ENCODE data around the gene GLA.

Gene GLA

DNA sequence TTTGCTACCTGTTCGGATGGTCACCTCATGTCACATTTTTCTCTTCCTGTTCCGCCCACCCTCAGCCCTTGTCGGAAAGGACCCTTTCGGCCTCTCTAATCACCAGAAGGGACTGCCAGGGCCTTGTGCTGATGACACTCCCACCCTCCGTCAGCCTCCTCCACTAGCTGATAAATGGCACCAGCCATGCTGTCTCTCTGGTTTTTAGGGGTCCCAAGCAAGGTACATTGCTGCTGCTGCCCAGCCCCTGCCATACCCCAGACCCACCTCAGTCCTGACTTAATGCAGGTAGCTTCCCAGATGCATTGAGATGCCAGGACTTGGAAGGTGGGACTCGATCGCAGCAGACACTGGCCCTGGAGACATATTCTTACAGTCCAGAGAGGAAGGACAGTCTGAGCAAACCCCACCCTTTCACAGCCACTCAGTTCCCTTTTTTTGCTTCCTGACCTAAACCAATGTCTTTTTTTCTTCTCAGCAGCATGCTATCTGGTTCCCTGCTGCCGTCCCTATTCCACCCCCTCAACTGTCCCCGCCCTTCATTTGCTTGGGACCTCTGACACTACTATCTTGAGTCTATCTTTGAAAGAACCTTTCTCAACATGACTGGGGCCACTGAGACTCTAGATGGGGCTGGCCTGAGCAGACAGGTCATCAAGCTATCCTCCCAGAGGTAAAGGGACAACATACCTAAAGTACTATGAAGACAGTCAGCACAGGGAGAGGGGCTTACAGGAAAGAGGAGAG, 21.8 kb downstream of the GLA start, which contains the start of gene BTK:
TSS of gene BTK (minus strand) at position 397 of the 747 bp plus-strand sequence. CDS start 10,907 bp downstream, outside the sequence.
- Histone ChIP-seq H3K4me3 (ENCODE audit: low read length in 2 of 2) (peak within 1 kb of the TSS; percentile 17 to 57), H3K9ac (ENCODE audit: low read depth in 1 of 2, low read length in 2 of 2) (peak within 1 kb of the TSS in 1 of 2 donors; percentile 14), H3K27me3 (ENCODE audit: control insufficient read depth in 2 of 2, insufficient read depth in 2 of 2, low read length in 2 of 2) (no peaks in the 10 kb centered on the region), H3K36me3 (ENCODE audit: control insufficient read depth in 2 of 2, insufficient read depth in 2 of 2, low read length in 2 of 2) (no peaks in the 10 kb centered on the region), H3K9me3 (ENCODE audit: control insufficient read depth in 2 of 2, low read length in 2 of 2) (no peaks in the 10 kb centered on the region), H3K27ac (ENCODE audit: low read depth in 2 of 2, low read length in 2 of 2) (peak within 1 kb of the TSS in 1 of 2 donors; percentile 50), H3K4me1 (ENCODE audit: control insufficient read depth in 2 of 2, insufficient read depth in 2 of 2, low read length in 2 of 2) (no peaks in the 10 kb centered on the region)

DNA sequence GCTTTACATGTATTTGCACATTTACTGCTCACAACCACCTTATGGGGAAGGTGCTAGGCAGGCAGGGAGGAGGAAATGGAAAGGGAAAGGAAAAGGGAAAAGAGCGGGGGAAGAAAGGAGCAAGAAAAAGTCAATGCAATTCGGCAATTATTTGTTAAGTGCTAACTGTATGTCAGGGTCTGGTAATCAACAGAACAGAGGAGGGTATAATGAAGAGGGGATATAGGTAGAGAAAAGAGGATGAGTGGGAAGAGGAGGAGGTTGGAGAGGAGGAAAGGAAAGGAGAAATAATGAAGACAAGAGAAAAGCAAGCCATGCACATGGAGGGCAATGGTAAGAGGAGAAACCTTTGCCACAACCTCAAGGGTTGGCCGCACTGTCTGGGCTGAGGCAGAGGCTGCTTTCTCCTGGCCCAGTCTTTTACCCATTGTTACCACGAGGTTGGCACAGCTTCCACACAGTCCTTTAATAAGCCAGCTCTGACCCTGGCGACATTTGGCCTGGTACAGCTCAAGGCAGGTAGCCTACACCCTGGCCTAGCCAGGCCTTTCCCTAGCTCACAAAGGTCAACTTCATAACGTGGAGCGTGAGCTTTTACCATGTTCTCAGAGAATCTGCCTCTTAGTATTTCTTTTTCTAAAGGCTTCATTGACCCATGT, 22.6 kb downstream of the GLA start:
- no peaks in the 10 kb centered on the region for H3K36me3 ChIP-seq (ENCODE audit: control insufficient read depth in 2 of 2, insufficient read depth in 2 of 2, low read length in 2 of 2)
- no peaks in the 10 kb centered on the region for H3K9me3 ChIP-seq (ENCODE audit: control insufficient read depth in 2 of 2, low read length in 2 of 2)
- peak overlapping the region in 1 of 2 donors; percentile 57 for H3K4me3 ChIP-seq (ENCODE audit: low read length in 2 of 2)
- no peak overlapping the region for H3K9ac ChIP-seq (ENCODE audit: low read depth in 1 of 2, low read length in 2 of 2)
- H3K4me1 ChIP-seq (ENCODE audit: control insufficient read depth in 2 of 2, insufficient read depth in 2 of 2, low read length in 2 of 2), result no peaks in the 10 kb centered on the region
- H3K27me3 ChIP-seq (ENCODE audit: control insufficient read depth in 2 of 2, insufficient read depth in 2 of 2, low read length in 2 of 2), result no peaks in the 10 kb centered on the region
- peak overlapping the region in 1 of 2 donors; percentile 50 for H3K27ac ChIP-seq (ENCODE audit: low read depth in 2 of 2, low read length in 2 of 2)

DNA sequence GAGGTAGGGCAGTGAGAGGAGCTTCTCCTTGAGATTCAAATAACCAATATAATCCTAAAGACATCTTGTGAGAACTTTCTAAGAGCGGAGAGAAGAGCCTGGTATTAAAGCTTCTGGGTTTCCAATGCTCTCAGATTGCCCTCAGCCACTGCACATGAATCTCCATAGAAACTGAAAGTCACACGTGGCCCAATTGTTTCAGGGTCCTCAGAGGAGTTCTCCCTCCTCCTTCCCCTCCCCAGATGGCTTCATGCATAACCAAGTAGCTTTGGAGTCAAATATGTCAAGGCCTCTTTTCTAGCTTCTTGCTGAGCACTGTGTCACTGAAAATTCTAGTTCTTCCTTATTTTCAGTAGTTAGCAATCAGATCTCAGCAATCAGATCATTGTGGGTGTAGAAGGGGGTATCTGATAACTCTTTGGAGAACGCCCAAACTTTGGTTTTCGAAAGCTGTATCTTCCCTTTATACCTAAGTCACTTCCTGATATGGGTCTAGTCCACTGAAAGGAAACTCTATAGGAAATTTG, 24.0 kb downstream of the GLA start:
- Histone ChIP-seq H3K4me1 (ENCODE audit: control insufficient read depth in 2 of 2, insufficient read depth in 2 of 2, low read length in 2 of 2) (no peaks in the 10 kb centered on the region), H3K27me3 (ENCODE audit: control insufficient read depth in 2 of 2, insufficient read depth in 2 of 2, low read length in 2 of 2) (peaks cover 0 to 5% of the 10 kb centered on the region in 2 donors), H3K4me3 (ENCODE audit: low read length in 2 of 2) (peak overlapping the region in 1 of 2 donors; percentile 13), H3K36me3 (ENCODE audit: control insufficient read depth in 2 of 2, insufficient read depth in 2 of 2, low read length in 2 of 2) (no peaks in the 10 kb centered on the region), H3K9ac (ENCODE audit: low read depth in 1 of 2, low read length in 2 of 2) (no peak overlapping the region), H3K27ac (ENCODE audit: low read depth in 2 of 2, low read length in 2 of 2) (no peak overlapping the region), H3K9me3 (ENCODE audit: control insufficient read depth in 2 of 2, low read length in 2 of 2) (no peaks in the 10 kb centered on the region)

DNA sequence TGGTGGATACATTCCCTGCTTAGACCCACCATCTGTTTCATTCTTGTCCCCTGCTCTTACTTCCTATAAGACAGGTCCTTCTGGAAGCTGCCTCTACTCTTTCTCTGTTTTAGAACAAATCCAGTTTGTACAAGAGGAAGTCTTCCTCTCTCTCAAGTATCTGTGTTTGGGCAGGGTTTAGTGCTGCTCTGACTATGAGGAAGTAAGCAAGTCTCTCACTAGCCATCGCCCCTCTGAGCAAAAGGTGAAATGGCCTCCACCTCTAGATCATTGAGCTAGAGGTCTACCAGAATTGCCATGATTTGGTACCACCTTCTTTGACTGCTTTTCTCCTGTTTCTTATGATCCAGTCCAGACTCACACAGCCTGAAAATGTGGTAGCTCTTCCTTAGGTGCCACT, 30.2 kb downstream of the GLA start:
- Histone ChIP-seq H3K36me3 (ENCODE audit: control insufficient read depth in 2 of 2, insufficient read depth in 2 of 2, low read length in 2 of 2) (no peaks in the 10 kb centered on the region), H3K9ac (ENCODE audit: low read depth in 1 of 2, low read length in 2 of 2) (no peak overlapping the region), H3K9me3 (ENCODE audit: control insufficient read depth in 2 of 2, low read length in 2 of 2) (no peaks in the 10 kb centered on the region), H3K27ac (ENCODE audit: low read depth in 2 of 2, low read length in 2 of 2) (no peak overlapping the region), H3K4me3 (ENCODE audit: low read length in 2 of 2) (no peak overlapping the region), H3K27me3 (ENCODE audit: control insufficient read depth in 2 of 2, insufficient read depth in 2 of 2, low read length in 2 of 2) (peaks cover 2 to 5% of the 10 kb centered on the region in 2 donors), H3K4me1 (ENCODE audit: control insufficient read depth in 2 of 2, insufficient read depth in 2 of 2, low read length in 2 of 2) (no peaks in the 10 kb centered on the region)

DNA sequence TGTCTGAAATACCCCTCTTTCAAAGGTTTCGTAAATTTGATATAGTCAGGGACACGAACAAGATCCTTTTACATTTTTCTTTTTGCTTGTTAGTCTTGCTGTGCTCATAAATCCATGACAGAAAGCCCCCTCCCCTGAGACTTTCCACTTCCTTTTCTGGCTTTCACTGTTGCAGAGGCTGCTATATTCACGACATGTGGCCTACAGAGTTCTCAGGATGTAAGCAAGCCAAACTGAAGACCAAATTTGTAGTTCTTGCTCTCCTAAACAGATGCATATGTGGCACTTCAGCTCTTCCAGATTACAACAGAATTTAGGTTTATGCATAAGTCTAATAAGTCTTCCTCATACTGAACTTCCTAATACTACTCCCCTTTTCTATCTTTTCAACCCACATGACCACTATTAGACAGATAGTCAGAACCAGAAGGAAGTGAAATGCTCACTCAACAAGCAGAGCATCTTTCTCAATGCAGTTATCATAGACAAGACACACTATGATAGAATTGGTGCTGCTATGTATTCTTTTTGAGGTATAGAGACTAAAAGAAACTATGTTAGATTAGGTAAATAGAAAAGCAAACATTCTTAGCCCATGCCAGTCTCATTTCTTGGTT, 36.7 kb downstream of the GLA start:
- Histone ChIP-seq H3K27ac (ENCODE audit: low read depth in 2 of 2, low read length in 2 of 2) (no peak overlapping the region), H3K4me1 (ENCODE audit: control insufficient read depth in 2 of 2, insufficient read depth in 2 of 2, low read length in 2 of 2) (no peaks in the 10 kb centered on the region), H3K4me3 (ENCODE audit: low read length in 2 of 2) (no peak overlapping the region), H3K36me3 (ENCODE audit: control insufficient read depth in 2 of 2, insufficient read depth in 2 of 2, low read length in 2 of 2) (no peaks in the 10 kb centered on the region), H3K9ac (ENCODE audit: low read depth in 1 of 2, low read length in 2 of 2) (no peak overlapping the region), H3K27me3 (ENCODE audit: control insufficient read depth in 2 of 2, insufficient read depth in 2 of 2, low read length in 2 of 2) (peaks cover 0 to 5% of the 10 kb centered on the region in 2 donors), H3K9me3 (ENCODE audit: control insufficient read depth in 2 of 2, low read length in 2 of 2) (no peaks in the 10 kb centered on the region)

DNA sequence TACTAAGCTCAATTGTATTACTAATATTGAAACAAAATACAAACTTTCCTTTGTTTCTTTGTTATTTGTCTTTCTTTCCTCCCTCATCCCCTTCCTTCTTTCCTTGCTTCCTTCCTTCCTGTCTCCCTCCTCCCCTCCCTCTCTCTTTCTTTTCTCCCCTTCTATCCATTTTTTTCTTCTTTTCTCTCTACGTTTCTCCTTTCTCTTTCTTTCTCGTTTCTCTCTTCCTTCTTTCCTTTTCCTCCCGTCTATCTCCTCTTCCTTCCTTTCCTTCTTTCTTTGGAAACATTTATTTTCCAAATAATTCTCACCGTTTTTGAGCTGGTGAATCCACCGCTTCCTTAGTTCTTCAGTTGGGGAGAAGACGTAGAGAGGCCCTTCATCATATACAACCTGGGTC, 38.0 kb downstream of the GLA start:
- Histone ChIP-seq H3K27me3 (ENCODE audit: control insufficient read depth in 2 of 2, insufficient read depth in 2 of 2, low read length in 2 of 2) (peaks cover 0 to 3% of the 10 kb centered on the region in 2 donors), H3K36me3 (ENCODE audit: control insufficient read depth in 2 of 2, insufficient read depth in 2 of 2, low read length in 2 of 2) (no peaks in the 10 kb centered on the region), H3K4me1 (ENCODE audit: control insufficient read depth in 2 of 2, insufficient read depth in 2 of 2, low read length in 2 of 2) (no peaks in the 10 kb centered on the region), H3K27ac (ENCODE audit: low read depth in 2 of 2, low read length in 2 of 2) (no peak overlapping the region), H3K4me3 (ENCODE audit: low read length in 2 of 2) (no peak overlapping the region), H3K9ac (ENCODE audit: low read depth in 1 of 2, low read length in 2 of 2) (no peak overlapping the region), H3K9me3 (ENCODE audit: control insufficient read depth in 2 of 2, low read length in 2 of 2) (no peaks in the 10 kb centered on the region)

DNA sequence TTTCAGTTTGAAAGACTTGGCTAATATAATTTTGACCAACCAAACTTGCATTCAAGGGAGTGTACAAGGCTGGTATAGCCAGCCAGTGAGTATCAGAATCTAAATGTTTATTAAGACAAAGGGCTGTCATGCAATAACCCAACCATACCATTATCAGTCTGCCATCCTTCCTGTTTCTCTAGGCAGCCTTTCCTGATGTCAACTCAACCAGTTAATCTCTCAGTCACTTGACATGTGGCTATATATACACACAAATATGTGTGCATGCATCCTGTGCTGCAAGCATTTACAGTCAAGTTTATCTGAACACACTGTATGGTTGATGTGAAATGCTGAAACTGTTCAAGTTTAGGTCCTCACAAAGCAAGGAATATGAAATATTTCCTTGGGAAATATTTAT, 38.9 kb downstream of the GLA start:
- H3K27me3 ChIP-seq (ENCODE audit: control insufficient read depth in 2 of 2, insufficient read depth in 2 of 2, low read length in 2 of 2), result peaks cover 0 to 3% of the 10 kb centered on the region in 2 donors
- H3K4me3 ChIP-seq (ENCODE audit: low read length in 2 of 2), result no peak overlapping the region
- H3K27ac ChIP-seq (ENCODE audit: low read depth in 2 of 2, low read length in 2 of 2), result no peak overlapping the region
- H3K9me3 ChIP-seq (ENCODE audit: control insufficient read depth in 2 of 2, low read length in 2 of 2), result no peaks in the 10 kb centered on the region
- H3K9ac ChIP-seq (ENCODE audit: low read depth in 1 of 2, low read length in 2 of 2), result no peak overlapping the region
- no peaks in the 10 kb centered on the region for H3K36me3 ChIP-seq (ENCODE audit: control insufficient read depth in 2 of 2, insufficient read depth in 2 of 2, low read length in 2 of 2)
- no peaks in the 10 kb centered on the region for H3K4me1 ChIP-seq (ENCODE audit: control insufficient read depth in 2 of 2, insufficient read depth in 2 of 2, low read length in 2 of 2)

DNA sequence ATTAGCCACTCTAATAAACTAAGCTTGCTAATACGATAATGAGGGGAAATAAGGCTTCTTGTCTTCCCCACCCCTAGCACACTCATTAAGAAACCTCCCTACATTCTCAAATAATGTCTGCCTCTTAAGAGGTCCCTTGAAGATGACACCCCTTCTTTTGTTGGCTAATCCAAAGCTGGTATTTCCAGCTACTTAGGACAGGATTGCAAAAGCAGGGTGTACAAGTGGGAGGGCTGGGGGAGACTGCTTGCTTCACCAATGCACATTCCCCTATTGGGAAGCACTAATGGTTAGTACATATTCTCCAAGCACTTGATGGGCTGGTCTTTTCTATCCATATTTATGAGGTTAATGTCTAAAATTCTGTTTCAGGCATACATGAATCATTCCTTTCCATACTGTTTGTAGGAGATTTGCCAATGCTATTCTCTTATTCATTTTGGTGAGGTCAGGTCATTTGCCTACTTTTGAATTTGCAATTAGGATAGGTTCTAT, 42.4 kb downstream of the GLA start:
- Histone ChIP-seq H3K4me1 (ENCODE audit: control insufficient read depth in 2 of 2, insufficient read depth in 2 of 2, low read length in 2 of 2) (no peaks in the 10 kb centered on the region), H3K27me3 (ENCODE audit: control insufficient read depth in 2 of 2, insufficient read depth in 2 of 2, low read length in 2 of 2) (peaks cover 0 to 3% of the 10 kb centered on the region in 2 donors), H3K4me3 (ENCODE audit: low read length in 2 of 2) (no peak overlapping the region), H3K9me3 (ENCODE audit: control insufficient read depth in 2 of 2, low read length in 2 of 2) (no peaks in the 10 kb centered on the region), H3K9ac (ENCODE audit: low read depth in 1 of 2, low read length in 2 of 2) (no peak overlapping the region), H3K36me3 (ENCODE audit: control insufficient read depth in 2 of 2, insufficient read depth in 2 of 2, low read length in 2 of 2) (no peaks in the 10 kb centered on the region), H3K27ac (ENCODE audit: low read depth in 2 of 2, low read length in 2 of 2) (no peak overlapping the region)

DNA sequence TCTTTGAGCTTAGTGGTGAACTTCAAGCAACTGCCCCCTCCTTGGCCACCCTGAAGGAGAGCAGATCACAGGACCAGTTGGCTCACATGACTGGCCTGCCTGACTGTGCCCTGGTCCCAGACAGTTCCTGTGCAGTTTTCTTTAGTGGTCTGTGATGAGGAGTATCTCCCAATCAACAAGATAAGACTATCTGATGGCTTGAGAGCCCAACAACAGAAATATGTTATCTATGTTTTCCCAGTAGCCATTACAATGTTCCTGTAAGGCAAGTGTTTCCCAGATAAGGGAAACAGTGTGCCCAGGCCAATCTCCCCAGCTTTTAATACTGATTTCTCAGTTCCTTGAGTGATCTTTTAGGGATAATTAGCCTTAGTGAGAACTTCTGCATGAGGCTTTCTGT, 45.0 kb downstream of the GLA start:
- H3K4me3 ChIP-seq (ENCODE audit: low read length in 2 of 2), result no peak overlapping the region
- peaks cover 0 to 3% of the 10 kb centered on the region in 2 donors for H3K27me3 ChIP-seq (ENCODE audit: control insufficient read depth in 2 of 2, insufficient read depth in 2 of 2, low read length in 2 of 2)
- no peaks in the 10 kb centered on the region for H3K36me3 ChIP-seq (ENCODE audit: control insufficient read depth in 2 of 2, insufficient read depth in 2 of 2, low read length in 2 of 2)
- no peaks in the 10 kb centered on the region for H3K4me1 ChIP-seq (ENCODE audit: control insufficient read depth in 2 of 2, insufficient read depth in 2 of 2, low read length in 2 of 2)
- H3K27ac ChIP-seq (ENCODE audit: low read depth in 2 of 2, low read length in 2 of 2), result no peak overlapping the region
- no peaks in the 10 kb centered on the region for H3K9me3 ChIP-seq (ENCODE audit: control insufficient read depth in 2 of 2, low read length in 2 of 2)
- no peak overlapping the region for H3K9ac ChIP-seq (ENCODE audit: low read depth in 1 of 2, low read length in 2 of 2)

DNA sequence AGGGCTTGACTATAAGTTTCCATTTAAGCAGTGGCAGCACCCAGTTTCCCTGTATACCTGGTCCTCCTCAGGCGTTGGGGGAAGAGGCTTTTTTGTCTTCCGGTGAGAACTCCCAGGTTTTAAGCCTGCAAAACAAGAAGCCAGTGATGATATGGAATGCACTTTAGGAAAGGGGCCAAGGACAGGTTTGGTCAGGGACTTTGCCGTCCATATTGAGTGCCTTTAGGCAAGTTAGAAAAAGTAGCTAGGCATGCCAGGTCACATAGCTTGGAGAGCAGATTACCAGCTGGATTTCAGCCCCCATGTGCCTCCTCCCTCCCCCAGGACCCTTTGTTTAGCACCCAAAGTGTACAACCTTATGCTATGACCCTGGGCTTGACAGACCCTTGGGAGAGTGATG, 45.6 kb downstream of the GLA start:
- Histone ChIP-seq H3K36me3 (ENCODE audit: control insufficient read depth in 2 of 2, insufficient read depth in 2 of 2, low read length in 2 of 2) (no peaks in the 10 kb centered on the region), H3K4me1 (ENCODE audit: control insufficient read depth in 2 of 2, insufficient read depth in 2 of 2, low read length in 2 of 2) (no peaks in the 10 kb centered on the region), H3K4me3 (ENCODE audit: low read length in 2 of 2) (no peak overlapping the region), H3K27ac (ENCODE audit: low read depth in 2 of 2, low read length in 2 of 2) (no peak overlapping the region), H3K9ac (ENCODE audit: low read depth in 1 of 2, low read length in 2 of 2) (no peak overlapping the region), H3K9me3 (ENCODE audit: control insufficient read depth in 2 of 2, low read length in 2 of 2) (no peaks in the 10 kb centered on the region), H3K27me3 (ENCODE audit: control insufficient read depth in 2 of 2, insufficient read depth in 2 of 2, low read length in 2 of 2) (peaks cover 0 to 3% of the 10 kb centered on the region in 2 donors)
